SW 1271 (cell line): Measurements from ENCODE around the gene SCGB1C1.
"Not testable (repeated sequence)": the region's sequence is repeated elsewhere in the genome, so short reads cannot be mapped to it uniquely, and the experiment has no call there.

Source experiments
- DNase-seq, 2 experiments: peaks; one replicate each; lab custom pipeline; 2025; lab: John Stamatoyannopoulos, UW

SCGB1C1 gene

DNA sequence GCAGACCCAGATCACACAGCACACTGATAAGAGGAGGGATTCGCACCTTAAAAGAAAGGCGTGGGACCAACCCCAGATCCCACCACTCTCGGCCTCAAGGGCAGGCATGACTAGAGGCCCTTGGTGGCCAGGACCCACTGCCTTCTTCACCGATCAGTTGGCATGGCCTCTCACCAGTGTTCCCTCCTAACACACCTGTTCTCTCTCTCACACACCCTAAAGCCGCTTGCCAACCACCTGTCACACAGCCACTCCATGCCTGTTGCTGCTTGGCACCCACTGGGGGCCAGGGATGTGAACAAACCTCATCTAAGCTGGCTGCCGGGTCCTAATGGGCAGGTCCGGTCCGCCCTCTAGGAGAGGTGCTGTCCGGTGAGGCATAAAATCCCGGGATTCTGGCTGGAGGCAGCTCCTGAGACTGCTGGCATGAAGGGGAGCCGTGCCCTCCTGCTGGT lies at the start of gene SCGB1C1:
SCGB1C1 (plus strand) TSS at position 405 of the 455 bp plus-strand sequence; CDS start at position 427, 22 bp downstream.
- not testable (repeated sequence) for DNase-seq

DNA sequence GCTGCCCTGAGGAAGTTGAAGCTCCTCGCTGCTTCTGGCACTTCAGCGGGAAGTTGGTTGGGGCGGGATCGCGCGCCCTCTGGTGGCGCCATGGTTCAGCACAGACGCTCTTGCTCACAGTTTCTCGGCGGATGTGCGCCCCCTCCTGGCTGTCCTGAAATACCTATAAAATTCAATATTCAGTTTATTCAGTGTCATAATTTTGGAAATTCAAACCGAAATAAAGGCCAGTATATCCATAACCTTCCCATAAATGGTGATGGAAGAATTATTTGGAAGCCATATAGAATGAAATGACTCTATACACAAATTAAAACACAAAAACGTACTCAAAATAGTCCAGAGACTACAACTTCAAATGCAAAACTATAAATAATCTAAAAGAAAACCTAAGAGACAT lies 12.6 kb upstream of the SCGB1C1 start:
- DNase-seq, result not testable (repeated sequence)

DNA sequence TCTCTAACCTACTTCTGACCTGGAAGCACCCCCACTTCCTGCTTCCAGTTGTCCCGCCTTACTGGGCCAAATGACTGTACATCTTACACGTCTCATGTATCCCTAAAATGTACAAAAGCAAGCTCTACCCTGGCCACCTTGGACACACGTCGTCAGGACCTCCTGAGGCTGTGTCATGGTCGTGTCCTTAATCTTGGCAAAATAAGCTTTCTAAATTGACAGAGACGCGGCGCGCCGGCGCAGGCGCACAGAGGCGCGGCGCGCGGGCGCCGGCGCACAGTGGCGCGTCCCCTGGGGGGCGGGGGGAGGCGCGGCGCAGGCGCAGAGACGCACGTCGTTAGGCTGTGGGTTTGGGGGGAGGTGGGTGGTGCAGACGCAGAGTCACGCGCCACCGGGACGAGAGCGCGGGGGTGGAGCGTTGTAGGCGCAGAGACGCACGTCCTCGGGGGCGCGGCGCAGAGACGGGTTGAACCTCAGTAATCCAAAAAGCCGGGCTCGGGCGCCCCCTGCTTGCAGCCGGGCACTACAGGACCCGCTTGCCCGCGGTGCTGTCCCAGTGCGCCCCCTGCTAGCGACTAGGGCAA lies 3.6 kb upstream of the SCGB1C1 start:
- not testable (repeated sequence) for DNase-seq

DNA sequence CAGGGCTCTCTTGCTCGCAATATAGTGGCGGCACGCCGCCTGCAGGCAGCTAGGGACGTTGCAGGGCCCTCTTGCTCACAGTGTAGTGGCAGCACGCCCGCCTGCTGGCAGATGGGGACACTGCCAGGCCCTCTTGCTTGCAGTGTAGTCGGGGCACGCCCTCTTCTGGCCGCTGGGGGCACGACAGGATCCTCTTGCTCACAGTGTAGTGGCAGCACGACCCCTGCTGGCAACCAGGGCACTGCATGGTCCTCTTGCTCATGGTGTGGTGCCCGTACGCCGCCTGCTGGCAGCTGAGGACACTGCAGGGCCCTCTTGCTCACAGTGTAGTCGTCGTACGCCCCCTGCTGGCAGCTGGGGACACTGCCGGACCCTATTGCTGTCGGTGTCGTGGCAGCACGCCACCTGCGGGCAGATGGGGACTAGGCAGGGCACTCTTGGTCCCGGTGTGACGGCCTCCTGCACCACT lies 3.0 kb upstream of the SCGB1C1 start:
- DNase-seq, result not testable (repeated sequence)

DNA sequence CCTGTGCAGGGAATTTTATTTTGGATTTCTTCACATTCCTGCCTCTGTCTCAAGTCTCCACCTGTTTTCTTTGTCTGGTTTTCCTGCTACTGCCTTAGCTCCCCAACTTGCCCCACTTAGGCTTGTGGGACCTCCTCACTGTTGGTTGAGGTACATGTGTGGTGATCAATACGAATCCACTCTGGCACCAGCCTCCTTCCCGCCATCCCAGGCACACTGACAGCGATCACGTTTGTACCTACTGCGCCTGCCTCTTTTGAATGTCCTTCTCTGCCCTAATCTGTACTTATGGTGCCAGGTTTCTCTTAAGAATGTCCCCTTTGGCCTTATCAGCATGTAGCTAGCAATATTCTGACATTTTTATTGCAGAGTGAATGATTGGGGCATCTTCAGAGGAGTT lies 2.3 kb upstream of the SCGB1C1 start:
- not testable (repeated sequence) for DNase-seq

DNA sequence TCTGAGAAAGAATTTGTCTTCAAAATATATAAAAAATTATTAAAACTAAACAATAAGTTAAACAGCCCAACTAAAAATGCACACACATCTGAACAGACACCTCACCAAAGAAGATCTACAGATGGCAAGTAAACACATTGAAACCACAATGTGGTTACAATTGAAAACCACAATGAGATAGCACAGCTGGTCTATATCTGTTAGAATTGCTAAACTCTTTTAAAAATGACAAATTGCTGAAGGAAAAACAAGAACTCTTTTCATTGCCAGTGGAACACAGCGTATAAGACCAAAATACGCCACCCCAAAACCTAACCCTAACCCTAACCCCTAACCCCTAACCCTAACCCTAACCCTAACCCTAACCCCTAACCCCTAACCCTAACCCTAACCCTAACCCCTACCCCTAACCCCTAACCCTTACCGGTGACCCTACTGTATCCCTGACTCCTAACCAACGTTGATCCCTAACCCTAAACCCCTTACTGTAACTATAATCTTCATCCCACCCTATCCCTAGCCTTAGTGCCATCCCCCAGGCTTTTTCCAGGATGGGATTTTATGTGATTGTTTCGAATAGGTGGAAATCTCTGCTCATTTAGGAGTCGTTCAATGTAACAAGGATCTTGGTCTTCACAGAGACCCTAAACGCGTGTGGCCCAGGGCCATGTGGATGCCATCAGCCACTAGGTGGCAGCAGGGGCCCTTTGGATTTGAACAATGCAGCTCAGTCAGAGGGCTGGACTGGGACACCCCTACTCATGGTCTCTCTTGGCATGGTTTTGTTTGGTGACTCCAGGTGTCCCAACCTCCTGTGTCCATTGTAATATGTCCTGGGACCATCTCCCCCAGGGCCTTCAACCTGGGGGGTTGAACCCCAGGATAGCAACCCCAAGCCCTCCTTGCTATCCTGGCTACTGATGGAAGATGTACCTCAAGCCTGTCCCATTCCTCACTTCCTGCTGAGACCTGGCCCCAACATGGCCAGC lies 1.1 kb upstream of the SCGB1C1 start:
- DNase-seq, result not testable (repeated sequence)

DNA sequence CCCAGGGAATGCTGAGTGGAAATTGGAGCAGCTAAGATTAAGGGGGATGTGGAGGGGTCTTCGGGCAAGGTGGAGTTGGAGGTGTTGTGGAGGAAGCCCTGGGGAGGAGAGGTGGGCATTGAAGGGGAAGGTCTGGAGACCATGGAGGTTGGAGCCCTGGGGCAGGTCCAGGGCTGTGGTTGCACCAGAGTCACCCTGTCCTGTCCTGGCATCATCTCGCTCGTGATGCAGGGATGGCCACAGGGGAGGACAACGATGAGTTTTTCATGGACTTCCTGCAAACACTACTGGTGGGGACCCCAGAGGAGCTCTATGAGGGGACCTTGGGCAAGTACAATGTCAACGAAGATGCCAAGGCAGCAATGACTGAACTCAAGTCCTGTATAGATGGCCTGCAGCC lies 603 bp downstream of the SCGB1C1 start:
- not testable (repeated sequence) for DNase-seq

DNA sequence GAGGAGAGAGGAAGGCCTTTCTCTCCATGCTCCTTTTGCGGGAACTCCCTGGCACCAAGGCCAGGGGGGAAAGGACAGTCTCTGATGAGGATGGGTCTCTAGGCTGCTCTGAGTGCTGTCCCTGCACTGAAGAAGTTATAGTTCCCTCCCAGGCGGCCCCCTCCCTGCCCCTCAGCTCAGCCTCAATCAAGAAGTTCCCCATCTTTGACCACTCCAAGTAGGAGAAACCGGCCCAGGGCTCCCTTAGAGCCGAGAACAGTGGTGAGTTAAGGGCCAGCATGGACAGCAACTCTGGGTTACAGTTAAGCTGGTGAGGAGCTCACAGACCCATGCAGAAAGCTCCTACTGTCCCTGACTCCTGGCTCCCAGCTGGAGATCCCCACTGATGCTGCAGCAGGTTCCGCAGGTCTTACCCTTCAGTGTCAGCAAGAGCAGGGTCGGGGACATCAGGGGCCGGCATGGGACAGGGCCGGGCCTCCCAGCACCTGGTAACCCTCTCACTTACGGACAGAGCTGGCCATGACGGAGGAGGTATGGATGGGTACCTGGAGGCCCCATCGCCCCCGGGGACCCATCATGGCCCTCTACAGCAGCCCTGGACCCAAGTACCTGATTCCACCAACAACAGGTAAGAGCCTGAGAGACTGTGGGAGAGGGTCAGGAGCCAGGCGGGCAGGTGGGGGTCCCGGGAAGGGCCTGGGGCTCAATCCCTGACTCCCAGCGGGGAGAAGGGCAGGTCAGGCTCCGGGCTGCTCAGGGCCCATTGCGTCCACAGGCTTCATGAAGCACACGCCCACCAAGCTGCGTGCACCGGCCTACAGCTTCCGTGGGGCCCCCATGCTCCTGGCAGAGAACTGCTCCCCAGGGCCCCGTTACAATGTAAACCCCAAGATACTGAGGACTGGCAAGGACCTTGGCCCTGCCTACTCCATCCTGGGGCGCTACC lies 4.2 kb downstream of the SCGB1C1 start:
- no peak for DNase-seq

DNA sequence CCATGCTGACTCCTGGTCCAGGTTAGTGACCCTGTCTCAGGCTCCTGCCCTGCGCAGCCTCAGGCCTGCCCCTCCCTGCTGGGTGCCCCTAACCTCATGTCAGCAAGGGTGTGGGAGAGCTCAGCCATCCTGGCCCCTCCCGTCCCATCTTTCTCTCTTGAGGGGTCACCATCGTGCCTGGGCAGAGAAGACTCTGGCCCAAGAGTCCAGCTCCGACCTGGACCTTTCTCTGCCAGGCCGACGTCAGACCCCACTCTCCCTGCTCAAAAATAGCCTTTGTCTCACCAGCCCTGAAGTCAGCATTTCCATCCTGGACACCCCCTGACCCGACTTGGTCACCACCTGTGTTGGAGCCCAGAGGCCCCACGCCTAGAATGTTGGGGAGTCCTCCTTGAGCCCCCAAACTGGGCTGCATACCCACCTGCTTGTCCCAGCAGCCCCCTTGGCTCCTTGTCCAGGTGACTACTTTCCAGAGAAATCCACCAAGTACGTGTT lies 4.9 kb downstream of the SCGB1C1 start:
- DNase-seq, result no peak

DNA sequence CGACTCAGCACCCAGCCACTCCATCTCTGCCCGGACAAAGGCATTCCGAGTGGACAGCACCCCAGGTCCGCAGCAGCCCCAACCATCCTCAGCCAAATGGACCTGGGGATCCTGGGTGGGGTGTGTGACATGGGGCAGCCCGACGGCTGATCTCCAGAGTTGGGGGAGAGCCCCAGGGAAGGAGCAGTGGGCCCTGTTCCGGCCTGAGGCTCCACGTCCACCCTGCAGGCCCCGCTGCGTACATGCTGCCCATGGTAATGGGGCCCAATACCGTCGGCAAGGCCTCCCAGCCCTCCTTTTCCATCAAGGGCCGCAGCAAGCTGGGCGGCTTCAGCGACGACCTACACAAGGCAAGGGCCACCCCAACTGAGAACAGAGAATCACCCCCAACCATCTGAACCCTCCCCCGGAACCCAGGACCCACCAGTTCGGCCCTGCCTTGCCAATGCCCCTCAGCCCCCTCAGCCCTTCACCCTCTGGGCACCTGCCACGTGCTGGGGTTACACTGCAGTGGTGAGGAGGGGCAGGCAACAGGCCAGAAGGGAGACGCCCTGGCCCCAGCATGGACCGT lies 5.4 kb downstream of the SCGB1C1 start:
- no peak for DNase-seq

DNA sequence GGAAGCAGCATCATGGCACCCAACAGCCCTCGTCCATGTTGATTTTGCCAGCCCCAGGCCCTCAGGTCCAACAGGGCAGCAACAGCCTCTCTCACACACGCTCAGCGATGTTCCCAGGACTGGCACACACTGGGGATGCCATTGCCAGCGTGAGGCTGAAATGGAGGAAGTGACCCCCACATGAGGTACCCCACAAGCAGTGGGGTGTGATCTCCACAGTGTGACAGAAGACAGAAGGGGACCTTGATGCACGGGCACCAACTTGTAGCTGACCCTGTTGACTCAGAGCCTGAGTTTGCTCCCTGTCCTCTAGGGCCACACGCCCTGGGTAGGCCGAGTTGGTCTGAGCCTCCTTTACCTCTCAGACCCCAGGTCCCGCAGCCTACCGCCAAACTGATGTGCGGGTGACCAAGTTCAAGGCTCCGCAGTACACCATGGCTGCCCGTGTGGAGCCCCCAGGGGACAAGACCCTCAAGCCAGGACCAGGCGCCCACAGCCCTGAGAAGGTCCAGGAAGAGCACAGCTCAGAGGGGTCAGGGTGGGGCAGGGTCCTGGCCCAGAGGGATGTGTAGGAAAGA lies 6.2 kb downstream of the SCGB1C1 start:
- DNase-seq, result no peak

DNA sequence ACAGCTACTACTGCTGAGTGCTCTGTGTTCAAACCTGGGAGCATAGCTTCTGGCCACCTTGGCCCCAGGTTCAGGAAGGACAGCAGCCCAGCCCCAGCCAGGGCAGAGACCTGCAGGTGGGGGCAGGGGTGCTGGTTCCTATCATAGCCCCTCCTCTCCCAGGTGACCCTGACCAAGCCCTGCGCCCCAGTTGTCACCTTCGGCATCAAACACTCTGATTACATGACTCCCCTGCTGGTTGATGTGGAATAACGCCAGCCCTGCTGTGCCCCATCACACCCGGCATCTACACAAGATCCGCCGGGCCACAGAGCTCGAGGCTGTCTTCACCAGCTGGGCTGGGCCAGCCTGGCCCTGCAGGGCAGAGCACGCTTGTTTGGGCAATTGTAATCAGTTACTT lies 6.9 kb downstream of the SCGB1C1 start:
- DNase-seq, result no peak

DNA sequence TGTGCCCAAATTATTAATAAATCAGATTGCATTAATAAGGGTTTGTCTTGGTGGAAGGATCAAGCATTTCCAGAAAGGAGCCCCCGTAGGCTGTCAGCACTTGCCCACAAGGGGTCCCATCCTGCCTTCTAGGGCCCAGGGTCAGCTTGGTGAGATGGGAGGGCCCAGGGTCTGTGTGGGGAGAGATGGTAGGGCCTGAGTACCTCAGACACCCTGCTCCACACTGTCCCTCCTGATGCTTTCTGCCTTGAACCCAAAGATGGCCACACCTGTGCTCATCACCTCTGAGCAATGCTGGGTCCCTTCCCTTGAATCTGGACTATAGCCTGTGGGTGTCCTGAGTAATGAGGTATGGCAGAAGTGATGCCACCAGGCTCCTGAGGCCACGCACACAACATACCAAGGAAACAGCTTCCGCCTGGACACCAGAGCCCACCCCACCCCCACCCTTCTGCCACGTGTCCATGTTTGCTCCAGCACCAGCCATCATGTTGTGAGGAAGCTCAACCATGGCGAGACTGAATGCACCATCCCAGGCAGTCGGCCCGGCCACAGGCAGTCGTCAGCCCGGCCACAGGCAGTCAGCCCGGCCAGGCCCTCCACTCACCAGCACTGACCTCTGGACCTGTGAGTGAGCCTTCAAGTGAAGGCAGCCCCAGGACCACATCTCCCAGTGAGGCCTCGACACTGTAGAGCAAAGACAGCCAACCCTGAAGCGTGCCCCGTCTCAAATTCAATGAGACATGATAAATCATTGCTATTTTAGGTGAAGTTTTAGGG lies 7.5 kb downstream of the SCGB1C1 start:
- no peak for DNase-seq

DNA sequence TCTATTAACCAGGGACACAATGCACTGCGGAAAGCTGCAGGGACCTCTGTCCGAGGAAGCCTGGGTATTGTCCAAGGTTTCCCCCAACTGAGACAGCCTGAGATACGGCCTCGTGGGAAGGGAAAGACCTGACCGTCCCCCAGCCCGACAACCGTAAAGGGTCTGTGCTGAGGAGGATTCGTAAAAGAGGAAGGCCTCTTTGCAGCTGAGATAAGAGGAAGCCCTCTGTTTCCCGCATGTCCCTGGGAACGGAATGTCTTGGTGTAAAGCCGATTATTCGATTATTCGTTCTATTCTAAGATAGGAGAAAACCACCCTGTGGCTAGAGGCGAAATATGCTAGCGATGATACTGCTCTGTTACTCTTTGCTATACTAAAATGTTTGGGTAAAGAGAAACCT lies 9.1 kb downstream of the SCGB1C1 start:
- DNase-seq, result no peak

DNA sequence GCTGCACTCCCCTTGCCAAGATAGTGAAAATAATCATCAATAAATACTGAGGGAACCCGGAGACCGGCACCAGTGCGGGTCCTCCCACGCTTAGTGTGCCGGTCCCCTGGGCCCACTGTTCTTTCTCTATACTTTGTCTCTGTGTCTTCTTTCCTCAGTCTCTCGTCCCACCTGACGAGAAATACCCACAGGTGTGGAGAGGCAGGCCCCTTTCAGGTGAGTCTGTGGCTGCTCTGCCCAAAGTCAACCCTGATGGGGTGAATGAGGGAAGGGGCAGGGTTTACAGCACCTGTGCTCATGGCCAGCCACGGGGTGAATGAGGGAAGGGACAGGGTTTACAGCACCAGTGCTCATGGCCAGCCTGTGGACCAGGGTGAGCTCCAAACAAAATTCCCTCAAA lies 9.6 kb downstream of the SCGB1C1 start:
- no peak for DNase-seq

DNA sequence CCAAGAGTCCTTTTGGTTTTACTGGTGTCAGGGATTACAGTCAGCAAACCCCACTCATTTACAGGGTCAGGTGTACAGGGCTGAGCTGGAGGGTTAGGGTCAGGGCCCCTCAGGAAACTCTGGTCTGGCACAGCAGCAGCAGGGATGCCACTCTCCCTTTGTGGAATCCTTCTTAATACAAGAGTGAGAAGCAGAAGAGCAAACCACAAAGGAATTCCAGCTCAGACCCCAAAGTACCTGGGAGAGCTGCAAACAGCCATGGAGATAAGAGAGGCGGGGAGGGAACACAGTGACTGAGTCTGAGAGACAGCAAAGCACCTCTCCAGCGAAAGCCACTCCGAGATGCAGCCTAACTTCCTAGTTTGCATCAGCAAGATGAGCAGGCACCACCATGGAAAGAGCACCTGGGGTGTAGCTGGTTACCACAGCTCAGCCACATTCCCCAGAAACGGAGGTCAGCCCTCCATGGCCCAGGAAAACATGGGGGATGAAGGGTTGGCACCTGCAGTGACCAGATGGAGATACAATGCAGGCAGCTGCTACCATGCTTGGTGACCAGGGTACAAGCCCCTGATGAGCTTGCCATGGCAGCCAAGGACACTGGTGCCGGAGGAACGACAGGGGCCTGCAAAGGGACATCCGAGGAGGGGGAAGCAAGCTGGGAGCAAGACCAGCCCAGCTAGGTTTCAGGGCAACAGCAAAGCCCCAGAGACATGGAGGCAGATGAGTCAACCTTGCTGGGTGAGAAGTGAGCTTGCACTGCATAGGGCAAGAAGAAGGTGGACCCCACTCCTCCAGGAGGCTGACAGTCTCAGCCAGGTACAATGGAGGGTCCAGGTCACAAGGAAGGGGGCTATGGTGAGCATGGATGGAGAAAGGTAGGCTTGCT lies 10.4 kb downstream of the SCGB1C1 start:
- no peak for DNase-seq

DNA sequence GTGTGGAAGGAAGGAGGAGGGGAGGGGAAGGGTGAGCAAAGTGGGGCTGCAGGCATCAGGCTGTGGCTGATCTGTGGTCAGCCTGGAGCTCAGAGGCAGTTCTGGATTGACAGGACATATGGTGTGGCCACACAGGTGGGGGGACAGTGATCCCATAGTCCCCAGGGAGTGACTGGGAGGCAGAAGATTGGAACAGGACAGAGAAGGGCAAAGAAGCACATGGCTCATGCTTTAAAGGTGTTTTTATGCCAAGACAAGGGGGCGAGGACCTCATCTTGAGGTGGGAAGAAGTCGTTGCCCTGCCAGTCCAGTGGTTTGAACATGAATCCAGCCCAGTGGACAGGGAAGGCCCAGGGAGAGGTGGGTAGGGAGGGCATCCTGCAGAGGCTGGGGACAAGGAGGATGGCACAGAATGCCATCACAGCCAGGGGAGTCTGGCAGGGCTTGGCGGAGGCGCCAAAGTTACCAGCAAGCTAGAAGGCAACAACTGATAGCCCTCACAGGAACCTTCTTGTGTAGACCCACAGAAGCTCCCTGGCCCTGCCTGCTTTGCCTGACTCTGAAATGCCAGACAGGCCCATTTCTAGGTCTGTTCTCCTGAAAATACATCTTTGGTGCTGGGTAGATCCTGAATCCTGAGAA lies 11.2 kb downstream of the SCGB1C1 start:
- DNase-seq, result no peak

DNA sequence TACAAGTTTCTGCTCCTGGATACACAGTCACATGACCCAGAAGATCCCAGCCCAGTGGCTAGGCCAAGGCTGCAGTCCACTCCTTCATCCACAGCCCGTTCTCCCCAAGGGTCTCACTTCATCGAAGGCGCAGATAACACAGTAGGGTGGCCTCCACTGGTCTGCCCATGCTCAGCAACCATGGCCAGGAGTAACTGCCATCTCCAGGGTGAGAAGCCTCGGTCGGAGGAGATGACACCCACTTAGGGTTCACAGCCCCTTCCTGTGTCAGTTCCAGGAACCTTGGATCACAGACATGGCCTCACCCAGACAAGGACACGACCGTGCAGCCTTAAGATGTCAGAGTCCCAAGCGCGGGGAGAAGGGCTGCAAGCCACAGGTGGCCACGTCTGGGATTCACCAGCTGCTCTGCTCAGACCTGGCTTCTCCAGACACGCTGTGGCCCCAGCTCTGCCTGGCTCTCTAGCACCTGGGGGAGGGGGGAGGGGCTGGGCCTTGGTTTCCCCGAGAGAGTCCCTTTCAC lies 11.8 kb downstream of the SCGB1C1 start:
- no peak for DNase-seq
